ENCODE results near the gene SLC16A12.
A peak's percentile ranks its signal among the peaks of the same experiment; 100 is the strongest.
"Not testable (repeated sequence)": the region's sequence is repeated elsewhere in the genome, so short reads cannot be mapped to it uniquely, and the experiment has no call there.

The SLC16A12 gene

GRCh38 chr10:89414879-89415821 is 120.2 kb downstream of the SLC16A12 start:
- no peak for DNase-seq

- DNase-seq = peak; percentile 9
Measured at GRCh38 chr10:89414146-89414878, 121.1 kb downstream of the SLC16A12 start, which contains the start of gene IFIT5. TSS of gene IFIT5 (plus strand) at chr10:89414568. CDS start at chr10:89414799, 231 bp downstream.

- no peak for DNase-seq
Measured at GRCh38 chr10:89413398-89413912, 121.9 kb downstream of the SLC16A12 start.

- not testable (repeated sequence) for DNase-seq
Measured at GRCh38 chr10:89412276-89412675, 123.1 kb downstream of the SLC16A12 start.

- not testable (repeated sequence) for DNase-seq
Measured at GRCh38 chr10:89411135-89411534, 124.3 kb downstream of the SLC16A12 start.

GRCh38 chr10:89410551-89410950 is 124.8 kb downstream of the SLC16A12 start:
- not testable (repeated sequence) for DNase-seq

GRCh38 chr10:89409282-89409681 is 126.1 kb downstream of the SLC16A12 start:
- not testable (repeated sequence) for DNase-seq

- DNase-seq = not testable (repeated sequence)
Measured at GRCh38 chr10:89407792-89408191, 127.6 kb downstream of the SLC16A12 start.

- DNase-seq = not testable (repeated sequence)
Measured at GRCh38 chr10:89406178-89406577, 129.2 kb downstream of the SLC16A12 start.

- no peak for DNase-seq
Measured at GRCh38 chr10:89404104-89405047, 131.0 kb downstream of the SLC16A12 start.

GRCh38 chr10:89403043-89403442 is 132.4 kb downstream of the SLC16A12 start:
- DNase-seq = no peak

GRCh38 chr10:89399956-89400355 is 135.4 kb downstream of the SLC16A12 start:
- no peak for DNase-seq

- DNase-seq = no peak
Measured at GRCh38 chr10:89398003-89398749, 137.2 kb downstream of the SLC16A12 start.

GRCh38 chr10:89395141-89395540 is 140.3 kb downstream of the SLC16A12 start:
- DNase-seq = no peak

GRCh38 chr10:89393898-89394297 is 141.5 kb downstream of the SLC16A12 start:
- DNase-seq = no peak

- DNase-seq = no peak
Measured at GRCh38 chr10:89392974-89393373, 142.4 kb downstream of the SLC16A12 start.

- DNase-seq = peak; percentile 19
Measured at GRCh38 chr10:89391907-89392756, 143.3 kb downstream of the SLC16A12 start, which contains the start of gene IFIT1. TSS of gene IFIT1 (plus strand) at chr10:89392623. CDS start at chr10:89392713, 90 bp downstream.

GRCh38 chr10:89391226-89391576 is 144.2 kb downstream of the SLC16A12 start:
- not testable (repeated sequence) for DNase-seq

GRCh38 chr10:89390476-89391225 is 144.7 kb downstream of the SLC16A12 start:
- no peak for DNase-seq

- DNase-seq = no peak
Measured at GRCh38 chr10:89389254-89389653, 146.1 kb downstream of the SLC16A12 start.

All from DMS 273 treated with DMSO at 0.1 percent for 48 hours (cell line).